ENCODE measurements around the gene NR4A1.

GRCh38 chr12:52089491-52089890 lies 38.2 kb downstream of the NR4A1 start:
- TF ChIP-seq CTCF (IDR thresholded peaks at IDR 0.05; ENCODE audit: insufficient read depth, low read length, poor library complexity, severe bottlenecking) (no peak), EZH2phosphoT487 (conservative IDR thresholded peaks at IDR 0.05; ENCODE audit: low read length) (no peak)
